Stimulated activated CD8-positive, alpha-beta memory T cell treated with anti-CD3 and anti-CD28 coated beads, Interleukin-15, amount 100 ng/mL, for 4 hours (primary cell): ENCODE results near the gene PLPP4.

Experiments used
- DNase-seq, 2 donors: peaks; one replicate each; pipeline ENCODE4 v3.0.0-alpha.2; 2020; ENCODE audit warnings: low read depth in 2 of 2

The PLPP4 gene

GRCh38 chr10:120456626-120457430 is at the start of gene PLPP4:
Gene PLPP4, plus strand, starts transcription at chr10:120457227. Its CDS starts 79 bp downstream, at chr10:120457306.
- no peak for DNase-seq

- DNase-seq, result no peak
These were observed 47.2 kb upstream of the PLPP4 start for GRCh38 chr10:120409816-120410215.

- no peak for DNase-seq
These were observed 42.1 kb upstream of the PLPP4 start for GRCh38 chr10:120414946-120415345.

GRCh38 chr10:120415709-120416330 is 41.2 kb upstream of the PLPP4 start:
- DNase-seq, result no peak

- no peak for DNase-seq
These were observed 36.6 kb upstream of the PLPP4 start for GRCh38 chr10:120420421-120420820.

- DNase-seq, result no peak
These were observed 35.8 kb upstream of the PLPP4 start for GRCh38 chr10:120421250-120421649.

GRCh38 chr10:120422457-120422856 is 34.6 kb upstream of the PLPP4 start:
- DNase-seq, result no peak

GRCh38 chr10:120423431-120424197 is 33.4 kb upstream of the PLPP4 start:
- no peak for DNase-seq

- no peak for DNase-seq
These were observed 32.9 kb upstream of the PLPP4 start for GRCh38 chr10:120424198-120424464.

GRCh38 chr10:120426306-120426705 is 30.7 kb upstream of the PLPP4 start:
- DNase-seq, result no peak

- no peak for DNase-seq
These were observed 28.3 kb upstream of the PLPP4 start for GRCh38 chr10:120428754-120429153.

- no peak for DNase-seq
These were observed 27.6 kb upstream of the PLPP4 start for GRCh38 chr10:120429395-120429794.

- DNase-seq, result no peak
These were observed 25.8 kb upstream of the PLPP4 start for GRCh38 chr10:120431251-120431651.

- DNase-seq, result no peak
These were observed 24.8 kb upstream of the PLPP4 start for GRCh38 chr10:120432209-120432608.

- DNase-seq, result no peak
These were observed 23.9 kb upstream of the PLPP4 start for GRCh38 chr10:120433141-120433540.

GRCh38 chr10:120436439-120437112 is 20.5 kb upstream of the PLPP4 start:
- DNase-seq, result no peak

GRCh38 chr10:120437541-120437940 is 19.5 kb upstream of the PLPP4 start:
- DNase-seq, result no peak

- no peak for DNase-seq
These were observed 5.1 kb upstream of the PLPP4 start for GRCh38 chr10:120451968-120452367.

GRCh38 chr10:120453319-120453718 is 3.7 kb upstream of the PLPP4 start:
- DNase-seq, result no peak

GRCh38 chr10:120453886-120454285 is 3.1 kb upstream of the PLPP4 start:
- DNase-seq, result no peak

GRCh38 chr10:120455004-120455403 is 2.0 kb upstream of the PLPP4 start:
- no peak for DNase-seq

GRCh38 chr10:120455606-120456005 is 1.4 kb upstream of the PLPP4 start:
- DNase-seq, result no peak
